Nephron (organoid): ENCODE results near the gene MSL2.
"Not testable (repeated sequence)": the region's sequence is repeated elsewhere in the genome, so short reads cannot be mapped to it uniquely, and the experiment has no call there.

Source experiments
- H3K27ac Mint-ChIP-seq, 3 experiments: 2 replicates each; pipeline ENCODE4 v1.8.0; 2020; ENCODE audit warnings: mixed read lengths in 3 of 3, mild to moderate bottlenecking in 2 of 3, moderate library complexity in 1 of 3
- H3K27me3 Mint-ChIP-seq: 2 replicates; pipeline ENCODE4 v1.8.0; 2021; ENCODE audit warnings: low read depth, mild to moderate bottlenecking, moderate library complexity, mixed read lengths
- H3K36me3 Mint-ChIP-seq: 2 replicates; pipeline ENCODE4 v1.8.0; 2020; ENCODE audit warnings: low read depth, mixed read lengths
- H3K4me1 Mint-ChIP-seq: 2 replicates; pipeline ENCODE4 v1.8.0; 2020; ENCODE audit warnings: mixed read lengths
- H3K4me3 Mint-ChIP-seq, 3 experiments: 2 replicates each; pipeline ENCODE4 v1.8.0; 2020; ENCODE audit warnings: mild to moderate bottlenecking in 3 of 3, mixed read lengths in 3 of 3, moderate library complexity in 2 of 3
- H3K9me3 Mint-ChIP-seq: 2 replicates; pipeline ENCODE4 v1.8.0; 2020; ENCODE audit warnings: mixed read lengths
- CTCF ChIP-seq, 3 experiments: fragments of 200-600 bp; sonication (generic); IDR thresholded peaks; one replicate each; pipeline ENCODE4 v1.5.0; 2021; ENCODE audit warnings: antibody characterized with exemption in 3 of 3; ENCODE audit not compliant: unreplicated experiment in 3 of 3

Gene MSL2

GRCh38 chr3:136194409-136195257 lies 1.5 kb downstream of the MSL2 start:
- Mint-ChIP-seq H3K9me3 (no peaks in the 10 kb centered on the region), H3K27ac (peak overlapping the region; percentile 94 to 100 (median 97)), H3K4me3 (peak overlapping the region; percentile 95 to 97 (median 95)), H3K36me3 (peaks cover 11% of the 10 kb centered on the region), H3K4me1 (peaks cover 44% of the 10 kb centered on the region), H3K27me3 (no peaks in the 10 kb centered on the region)
- no peak for TF ChIP-seq CTCF (IDR thresholded peaks at IDR 0.05; ENCODE audit: unreplicated experiment in 3 of 3)

GRCh38 chr3:136193278-136194054 lies 2.7 kb downstream of the MSL2 start:
- Mint-ChIP-seq H3K36me3 (peaks cover 15% of the 10 kb centered on the region), H3K4me1 (peaks cover 49% of the 10 kb centered on the region), H3K27me3 (no peaks in the 10 kb centered on the region), H3K4me3 (peak overlapping the region; percentile 95 to 97 (median 95)), H3K27ac (peak overlapping the region; percentile 94 to 100 (median 97)), H3K9me3 (no peaks in the 10 kb centered on the region)
- TF ChIP-seq CTCF (IDR thresholded peaks at IDR 0.05; ENCODE audit: unreplicated experiment in 3 of 3) = no peak

DNA sequence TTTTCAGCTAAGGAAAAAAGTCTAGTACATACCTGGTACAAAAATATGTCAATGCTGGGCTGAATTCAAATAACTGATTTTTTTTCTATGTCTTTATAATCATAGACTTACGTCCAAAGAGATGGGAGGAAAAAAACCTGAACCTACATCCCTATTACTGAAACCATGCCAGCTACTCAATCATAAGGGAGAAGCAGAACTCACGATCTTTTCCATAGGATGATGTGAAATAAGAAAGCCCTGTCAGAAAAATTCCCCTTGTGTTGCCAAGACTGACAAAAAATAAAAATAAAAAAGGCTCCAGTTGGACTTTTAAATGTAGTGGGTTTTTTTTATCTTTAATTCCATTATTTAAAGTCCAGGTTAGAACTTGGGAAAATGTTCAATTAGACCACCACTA lies 3.3 kb downstream of the MSL2 start:
- H3K36me3 Mint-ChIP-seq = peaks cover 15% of the 10 kb centered on the region
- TF ChIP-seq CTCF (IDR thresholded peaks at IDR 0.05; ENCODE audit: unreplicated experiment in 3 of 3) = no peak

GRCh38 chr3:136192195-136192594 lies 3.9 kb downstream of the MSL2 start:
- not testable (repeated sequence) for H3K9me3 Mint-ChIP-seq, H3K27me3 Mint-ChIP-seq
- peaks cover 41% of the 10 kb centered on the region for H3K4me1 Mint-ChIP-seq
- peak overlapping the region; percentile 95 to 97 (median 95) for H3K4me3 Mint-ChIP-seq
- H3K27ac Mint-ChIP-seq = peak overlapping the region; percentile 70 to 94 (median 85)
- peaks cover 15% of the 10 kb centered on the region for H3K36me3 Mint-ChIP-seq

More for the DNA sequence above, 3.3 kb downstream of the MSL2 start:
- H3K27ac Mint-ChIP-seq = peak overlapping the region; percentile 94 to 100 (median 97)
- no peaks in the 10 kb centered on the region for H3K9me3 Mint-ChIP-seq
- H3K4me3 Mint-ChIP-seq = peak overlapping the region; percentile 95 to 97 (median 95)
- no peaks in the 10 kb centered on the region for H3K27me3 Mint-ChIP-seq
- peaks cover 47% of the 10 kb centered on the region for H3K4me1 Mint-ChIP-seq

DNA sequence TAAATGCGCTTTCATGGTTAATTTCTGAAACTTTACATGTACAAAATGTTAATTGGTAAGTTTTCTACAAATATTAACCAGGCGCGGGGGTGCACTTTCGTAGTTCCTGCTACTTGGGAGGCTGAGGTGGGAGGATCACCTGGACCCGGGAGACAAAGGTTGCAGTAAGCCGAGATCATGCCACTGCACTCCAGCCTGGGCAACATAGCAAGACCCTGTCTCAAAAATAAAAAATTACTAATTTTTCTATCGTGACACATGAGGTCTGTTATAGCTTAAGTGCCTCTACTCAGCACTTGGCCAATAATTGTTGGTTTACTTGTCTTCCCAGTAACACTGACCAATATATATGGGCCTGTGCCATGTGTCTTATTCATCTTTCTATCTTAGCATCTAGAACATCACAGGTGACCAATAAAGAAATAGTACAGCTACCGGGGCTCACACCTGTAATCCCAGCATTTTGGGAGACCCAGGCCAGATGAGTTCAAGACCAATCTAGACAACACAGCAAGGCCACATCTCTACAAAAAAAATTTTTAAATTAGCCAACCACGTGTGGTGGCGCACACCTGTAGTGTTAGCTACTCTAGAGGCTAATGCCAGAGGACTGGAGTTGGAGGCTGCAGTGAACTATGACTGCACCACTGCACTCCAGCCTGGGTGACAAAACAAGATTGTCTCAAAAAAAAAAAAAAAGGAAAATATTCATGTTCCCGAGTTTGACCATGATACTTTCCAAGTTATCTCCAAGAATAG lies 6.1 kb downstream of the MSL2 start:
- peak overlapping the region in 1 of 3 experiments; percentile 55 for H3K27ac Mint-ChIP-seq
- no peak for TF ChIP-seq CTCF (IDR thresholded peaks at IDR 0.05; ENCODE audit: unreplicated experiment in 3 of 3)

GRCh38 chr3:136189043-136189442 lies 7.1 kb downstream of the MSL2 start:
- no peak for TF ChIP-seq CTCF (IDR thresholded peaks at IDR 0.05; ENCODE audit: unreplicated experiment in 3 of 3)
- H3K27ac Mint-ChIP-seq = peak overlapping the region; percentile 32 to 75 (median 34)
- peaks cover 51% of the 10 kb centered on the region for H3K4me1 Mint-ChIP-seq
- peak overlapping the region in 1 of 3 experiments; percentile 54 for H3K4me3 Mint-ChIP-seq
- H3K27me3 Mint-ChIP-seq = no peaks in the 10 kb centered on the region
- no peaks in the 10 kb centered on the region for H3K9me3 Mint-ChIP-seq
- peaks cover 16% of the 10 kb centered on the region for H3K36me3 Mint-ChIP-seq

More for the DNA sequence above, 6.1 kb downstream of the MSL2 start:
- Mint-ChIP-seq H3K27me3 (no peaks in the 10 kb centered on the region), H3K4me3 (no peak overlapping the region), H3K36me3 (peaks cover 20% of the 10 kb centered on the region), H3K9me3 (no peaks in the 10 kb centered on the region), H3K4me1 (peaks cover 51% of the 10 kb centered on the region)
